HFFc6 (cell line): ENCODE results near the gene MRPS6. TPM values are rescaled to one million over a fixed set of nuclear protein-coding genes. Genes with fewer than 3 reads are reported as not detected.

Experiments used
- DNase-seq: peaks from one replicate; pipeline ENCODE4 v3.0.0-alpha.2; 2018
- H3K27ac Mint-ChIP-seq: 2 replicates; pipeline ENCODE4 v1.8.0; 2020; ENCODE audit warnings: mild to moderate bottlenecking, mixed read lengths
- H3K27me3 Mint-ChIP-seq: 2 replicates; pipeline ENCODE4 v1.8.0; 2021; ENCODE audit warnings: mild to moderate bottlenecking, moderate library complexity, mixed read lengths; ENCODE audit not compliant: insufficient read depth
- H3K36me3 Mint-ChIP-seq: 2 replicates; pipeline ENCODE4 v1.8.0; 2021; ENCODE audit warnings: low read depth, mixed read lengths
- H3K4me1 Mint-ChIP-seq: 2 replicates; pipeline ENCODE4 v1.8.0; 2020; ENCODE audit warnings: low read depth, mixed read lengths
- H3K4me3 Mint-ChIP-seq: 2 replicates; pipeline ENCODE4 v1.8.0; 2020; ENCODE audit warnings: mild to moderate bottlenecking, moderate library complexity, mixed read lengths
- H3K9me3 Mint-ChIP-seq: 2 replicates; pipeline ENCODE4 v1.8.0; 2020; ENCODE audit warnings: mild to moderate bottlenecking, mixed read lengths
- total RNA-seq, 6 experiments: library from RNA; stranded (reverse); fragmentation: NEBNext Ultra II Directional; extraction: Animal tissue kit (Norgen Biotek cat#: 25700); gene quantifications; 2 replicates in 1 of 6; 3 replicates in 5 of 6; pipeline ENCODE4 v1.2.3, GENCODE V29; 2021
- TF ChIP-seq, protein P1 (sequence below): fragments of 200-600 bp; sonication (generic); IDR thresholded peaks from 2 replicates; pipeline ENCODE4 v1.5.0; 2021; ENCODE audit warnings: antibody characterized with exemption, mild to moderate bottlenecking

Gene MRPS6
- total RNA-seq, 6 experiments from 2014 or later: 57.1 to 89.6 (median 62.8) TPM

DNA sequence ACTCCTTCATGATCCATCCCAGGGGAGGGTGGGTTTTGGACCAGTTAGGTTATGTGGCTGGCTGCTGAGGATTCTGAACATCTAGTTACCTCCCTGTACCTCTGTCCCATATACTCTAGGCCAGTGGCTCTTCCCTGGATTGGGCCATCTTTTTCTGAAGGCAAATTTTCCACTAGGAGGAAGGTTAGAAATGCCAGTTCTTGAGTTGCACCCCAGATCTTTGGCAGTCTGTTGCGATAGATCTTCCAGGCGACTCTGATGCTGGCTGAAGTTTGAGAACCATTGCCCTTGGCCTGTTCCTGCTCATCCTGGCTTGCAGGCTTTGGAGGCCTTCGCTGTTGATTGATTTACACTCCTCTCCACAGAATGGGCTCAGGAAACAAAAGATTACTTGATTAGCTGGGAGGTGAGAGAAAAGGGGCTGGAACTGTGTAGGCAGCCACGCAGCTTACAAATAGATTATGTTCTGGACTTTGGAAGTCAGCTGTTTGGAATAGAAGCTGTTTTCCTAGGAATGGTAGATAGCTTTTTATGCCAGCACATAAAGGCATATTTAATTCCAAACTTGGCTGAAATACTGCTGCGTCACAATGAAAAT lies 110.1 kb downstream of the MRPS6 start:
- H3K4me3 Mint-ChIP-seq: no peak overlapping the region
- H3K4me1 Mint-ChIP-seq: no peaks in the 10 kb centered on the region
- TF ChIP-seq, protein P1, sequence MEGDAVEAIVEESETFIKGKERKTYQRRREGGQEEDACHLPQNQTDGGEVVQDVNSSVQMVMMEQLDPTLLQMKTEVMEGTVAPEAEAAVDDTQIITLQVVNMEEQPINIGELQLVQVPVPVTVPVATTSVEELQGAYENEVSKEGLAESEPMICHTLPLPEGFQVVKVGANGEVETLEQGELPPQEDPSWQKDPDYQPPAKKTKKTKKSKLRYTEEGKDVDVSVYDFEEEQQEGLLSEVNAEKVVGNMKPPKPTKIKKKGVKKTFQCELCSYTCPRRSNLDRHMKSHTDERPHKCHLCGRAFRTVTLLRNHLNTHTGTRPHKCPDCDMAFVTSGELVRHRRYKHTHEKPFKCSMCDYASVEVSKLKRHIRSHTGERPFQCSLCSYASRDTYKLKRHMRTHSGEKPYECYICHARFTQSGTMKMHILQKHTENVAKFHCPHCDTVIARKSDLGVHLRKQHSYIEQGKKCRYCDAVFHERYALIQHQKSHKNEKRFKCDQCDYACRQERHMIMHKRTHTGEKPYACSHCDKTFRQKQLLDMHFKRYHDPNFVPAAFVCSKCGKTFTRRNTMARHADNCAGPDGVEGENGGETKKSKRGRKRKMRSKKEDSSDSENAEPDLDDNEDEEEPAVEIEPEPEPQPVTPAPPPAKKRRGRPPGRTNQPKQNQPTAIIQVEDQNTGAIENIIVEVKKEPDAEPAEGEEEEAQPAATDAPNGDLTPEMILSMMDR: no peak
- DNase-seq: no peak
- peaks cover 10% of the 10 kb centered on the region; the same call in 1 of the 2 replicates for H3K36me3 Mint-ChIP-seq
- H3K27ac Mint-ChIP-seq: no peak overlapping the region
- H3K27me3 Mint-ChIP-seq: peaks cover 5% of the 10 kb centered on the region
- no peaks in the 10 kb centered on the region for H3K9me3 Mint-ChIP-seq

DNA sequence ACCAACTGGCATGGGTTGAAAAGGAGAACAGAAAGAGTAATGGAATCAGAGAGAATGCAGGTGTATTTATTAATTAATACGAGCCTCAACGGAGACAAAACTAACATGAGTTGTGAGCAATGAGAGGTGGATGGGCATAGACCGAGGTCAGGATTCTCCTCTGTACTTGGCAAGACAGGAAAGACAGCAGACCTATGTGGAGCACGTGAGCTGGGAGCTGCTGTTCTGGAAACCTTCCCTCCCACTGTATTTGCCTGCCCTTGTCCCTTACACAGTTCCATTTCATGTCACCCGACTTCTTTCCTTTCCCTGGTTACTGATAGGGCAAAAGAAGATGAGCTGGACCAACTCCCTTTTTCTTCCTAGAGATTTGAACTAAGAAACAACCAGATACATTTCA lies 110.9 kb downstream of the MRPS6 start:
- DNase-seq: no peak
- no peak overlapping the region for H3K4me3 Mint-ChIP-seq
- H3K27me3 Mint-ChIP-seq: peaks cover 5% of the 10 kb centered on the region
- no peaks in the 10 kb centered on the region for H3K4me1 Mint-ChIP-seq
- H3K9me3 Mint-ChIP-seq: no peaks in the 10 kb centered on the region
- H3K36me3 Mint-ChIP-seq: peaks cover 17% of the 10 kb centered on the region; the same call in 1 of the 2 replicates
- TF ChIP-seq, protein P1: no peak
- H3K27ac Mint-ChIP-seq: no peak overlapping the region

DNA sequence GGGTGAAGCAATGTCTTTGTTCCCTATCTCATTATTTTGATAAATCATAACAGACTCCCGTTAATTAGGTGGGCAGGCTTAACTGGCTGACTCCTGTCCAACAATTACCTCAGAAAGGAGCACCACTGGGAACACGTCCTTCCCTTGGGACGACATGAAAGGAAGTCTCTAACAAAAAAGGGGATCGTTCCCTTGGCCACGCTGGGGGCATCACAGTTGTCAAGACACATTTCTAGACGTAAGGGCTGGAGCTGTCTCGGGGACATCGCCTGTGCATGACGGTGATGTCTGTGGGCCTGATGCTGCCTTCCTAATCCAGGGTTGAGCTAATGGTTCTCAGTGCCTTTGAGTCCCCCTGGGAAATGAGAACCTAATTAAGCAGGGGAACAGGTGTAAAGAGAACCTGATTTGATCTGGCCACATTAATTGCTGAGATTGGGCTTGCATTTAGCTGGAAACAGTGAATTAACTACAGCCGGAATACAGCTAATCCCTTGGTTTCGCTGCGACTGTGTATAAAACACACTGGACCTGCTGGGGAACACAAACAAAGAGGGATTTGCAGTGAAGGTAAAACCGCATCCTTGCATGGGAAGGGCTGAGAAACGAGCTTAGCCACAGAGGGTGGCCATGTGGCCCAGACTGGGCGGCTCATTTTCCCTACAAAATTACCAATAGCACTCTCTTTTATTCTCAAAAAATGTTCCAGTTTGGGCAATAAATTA lies 111.8 kb downstream of the MRPS6 start:
- DNase-seq: no peak
- no peaks in the 10 kb centered on the region for H3K4me1 Mint-ChIP-seq
- peaks cover 23% of the 10 kb centered on the region; the same call in 1 of the 2 replicates for H3K36me3 Mint-ChIP-seq
- H3K4me3 Mint-ChIP-seq: no peak overlapping the region
- TF ChIP-seq, protein P1: no peak
- no peak overlapping the region for H3K27ac Mint-ChIP-seq
- H3K27me3 Mint-ChIP-seq: peaks cover 7% of the 10 kb centered on the region
- no peaks in the 10 kb centered on the region for H3K9me3 Mint-ChIP-seq

DNA sequence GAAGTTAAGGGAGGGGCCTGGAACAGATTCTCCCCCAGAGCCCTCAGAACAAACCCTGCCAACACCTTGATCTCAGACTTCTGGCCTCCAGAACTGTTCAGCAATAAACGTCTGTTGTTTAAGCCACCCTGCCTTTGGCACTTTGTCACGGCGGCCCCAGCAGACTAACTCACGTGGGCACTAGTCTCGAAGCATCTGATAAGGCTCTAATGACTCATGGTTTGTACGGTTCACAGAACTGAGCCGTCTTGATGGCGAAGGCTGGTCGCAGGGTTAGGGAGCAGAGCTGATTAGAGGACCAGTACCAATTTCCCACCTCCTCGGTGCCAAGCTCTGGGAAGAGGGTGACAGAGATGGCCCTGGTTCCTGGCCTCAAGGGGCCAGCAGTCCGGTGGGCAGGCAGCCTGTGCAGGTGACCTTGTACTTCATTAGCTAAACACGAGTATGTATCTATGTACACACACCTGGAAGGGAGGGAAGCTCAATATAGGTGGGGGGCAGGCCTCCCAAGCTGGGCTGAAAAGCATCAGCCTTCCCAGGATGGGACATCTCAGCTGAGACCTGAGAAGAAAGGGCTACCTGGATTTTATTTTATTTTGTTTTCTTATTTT lies 112.8 kb downstream of the MRPS6 start:
- Mint-ChIP-seq H3K27me3 (peaks cover 7% of the 10 kb centered on the region), H3K4me1 (no peaks in the 10 kb centered on the region), H3K4me3 (no peak overlapping the region), H3K9me3 (no peaks in the 10 kb centered on the region), H3K27ac (no peak overlapping the region), H3K36me3 (peaks cover 23% of the 10 kb centered on the region; the same call in 1 of the 2 replicates)
- no peak for DNase-seq
- TF ChIP-seq, protein P1: no peak

DNA sequence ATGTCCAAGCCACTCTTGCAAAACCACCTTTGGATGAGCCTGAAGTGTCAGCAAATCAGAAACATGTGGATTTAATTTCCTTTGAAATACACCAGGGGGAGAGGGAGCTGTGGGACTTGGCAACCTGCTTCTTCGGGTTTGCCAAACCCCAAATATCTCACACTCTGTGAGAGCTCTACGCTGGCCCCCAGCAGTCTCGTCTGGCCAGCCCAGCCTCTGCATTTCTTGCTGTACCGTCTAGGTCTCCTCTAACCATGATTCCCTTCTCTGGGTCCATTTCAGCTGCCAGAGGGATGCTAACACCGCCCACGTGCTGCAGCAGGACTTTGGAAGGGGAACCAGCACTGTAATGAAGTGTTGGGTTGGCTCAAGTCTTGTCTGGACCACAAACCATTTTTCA lies 114.6 kb downstream of the MRPS6 start:
- DNase-seq: no peak
- Mint-ChIP-seq H3K4me3 (no peak overlapping the region), H3K36me3 (peaks cover 19% of the 10 kb centered on the region; the same call in 1 of the 2 replicates), H3K27me3 (peaks cover 7% of the 10 kb centered on the region), H3K27ac (no peak overlapping the region), H3K4me1 (no peaks in the 10 kb centered on the region), H3K9me3 (no peaks in the 10 kb centered on the region)
- TF ChIP-seq, protein P1: no peak
